A549 treated with GW870086 at 1 μM for 4 hours (cell line): ENCODE results near the gene ATP6AP2. TPM values are rescaled to one million over a fixed set of nuclear protein-coding genes. Genes with fewer than 3 reads are reported as not detected.

ENCODE experiments used
- total RNA-seq: library from RNA; stranded (reverse); fragments of 200-300 nt; extraction: Qiagen RNA extraction; gene quantifications from 5 replicates; pipeline ENCODE4 v1.2.3, GENCODE V29; 2022; ENCODE audit warnings: low read depth

The ATP6AP2 gene, protein sequence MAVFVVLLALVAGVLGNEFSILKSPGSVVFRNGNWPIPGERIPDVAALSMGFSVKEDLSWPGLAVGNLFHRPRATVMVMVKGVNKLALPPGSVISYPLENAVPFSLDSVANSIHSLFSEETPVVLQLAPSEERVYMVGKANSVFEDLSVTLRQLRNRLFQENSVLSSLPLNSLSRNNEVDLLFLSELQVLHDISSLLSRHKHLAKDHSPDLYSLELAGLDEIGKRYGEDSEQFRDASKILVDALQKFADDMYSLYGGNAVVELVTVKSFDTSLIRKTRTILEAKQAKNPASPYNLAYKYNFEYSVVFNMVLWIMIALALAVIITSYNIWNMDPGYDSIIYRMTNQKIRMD
- total RNA-seq: 125 to 142 TPM (median 132 TPM) in 5 replicates

DNA sequence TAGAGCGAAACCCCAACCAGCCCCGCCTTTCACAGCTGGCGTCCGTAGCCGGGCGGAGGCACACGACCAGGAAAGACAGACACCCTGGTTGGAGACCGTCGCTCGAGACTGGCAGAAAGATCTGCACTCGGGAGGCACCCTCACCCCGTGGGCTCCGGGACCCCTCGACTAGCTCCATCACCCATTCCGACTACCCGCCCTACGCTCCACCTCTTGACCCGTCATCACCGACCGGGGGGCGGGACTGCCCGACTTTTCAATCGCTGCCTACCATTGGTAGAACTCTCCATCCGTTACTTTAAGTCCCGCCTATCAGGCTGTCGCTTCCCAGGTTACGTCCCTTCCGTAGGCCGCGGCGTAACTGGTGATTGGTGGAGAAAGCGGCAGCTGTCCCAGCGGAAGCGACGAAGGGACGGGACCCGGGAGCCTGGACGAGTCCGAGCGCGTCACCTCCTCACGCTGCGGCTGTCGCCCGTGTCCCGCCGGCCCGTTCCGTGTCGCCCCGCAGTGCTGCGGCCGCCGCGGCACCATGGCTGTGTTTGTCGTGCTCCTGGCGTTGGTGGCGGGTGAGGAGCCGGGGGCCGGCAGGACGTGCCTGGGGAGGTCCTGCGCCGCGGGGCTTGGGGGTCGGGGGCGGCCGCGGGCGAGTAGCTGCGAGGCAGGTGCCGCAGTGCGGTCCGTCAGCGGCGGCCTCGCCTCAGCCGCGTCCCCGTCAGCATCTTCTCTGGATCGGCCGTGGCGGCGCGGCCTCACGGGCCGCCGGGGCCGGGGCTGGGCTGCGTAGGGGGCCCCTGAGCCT lies at the start of gene ATP6AP2:
Gene ATP6AP2 (plus strand): TSS at position 434 of the 799 bp plus-strand sequence. CDS start 96 bp downstream, at position 530.

DNA sequence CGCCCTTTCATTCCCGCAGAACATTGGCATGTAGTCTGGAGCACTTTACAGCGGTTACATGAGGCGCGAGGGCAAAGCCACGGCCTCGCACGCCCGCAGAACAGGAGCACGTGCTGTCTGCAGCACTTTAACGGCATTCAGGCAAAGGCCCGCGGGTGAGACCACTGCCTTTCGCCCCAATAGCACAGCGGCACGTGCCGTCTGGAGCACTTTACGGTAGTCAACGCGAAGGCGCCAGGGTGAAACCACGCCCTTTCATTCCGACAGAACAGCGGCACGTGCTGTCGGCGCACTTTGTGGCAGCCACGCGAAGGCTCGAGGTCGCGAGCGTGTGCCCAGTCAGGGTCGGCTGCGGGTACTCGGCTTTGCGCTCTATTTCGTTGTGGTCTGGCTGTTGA lies 42.4 kb downstream of the ATP6AP2 start, which contains the start of gene MPC1L:
Gene MPC1L (plus strand): TSS at position 290 of the 398 bp plus-strand sequence. CDS start 138 bp downstream, outside the sequence.

DNA sequence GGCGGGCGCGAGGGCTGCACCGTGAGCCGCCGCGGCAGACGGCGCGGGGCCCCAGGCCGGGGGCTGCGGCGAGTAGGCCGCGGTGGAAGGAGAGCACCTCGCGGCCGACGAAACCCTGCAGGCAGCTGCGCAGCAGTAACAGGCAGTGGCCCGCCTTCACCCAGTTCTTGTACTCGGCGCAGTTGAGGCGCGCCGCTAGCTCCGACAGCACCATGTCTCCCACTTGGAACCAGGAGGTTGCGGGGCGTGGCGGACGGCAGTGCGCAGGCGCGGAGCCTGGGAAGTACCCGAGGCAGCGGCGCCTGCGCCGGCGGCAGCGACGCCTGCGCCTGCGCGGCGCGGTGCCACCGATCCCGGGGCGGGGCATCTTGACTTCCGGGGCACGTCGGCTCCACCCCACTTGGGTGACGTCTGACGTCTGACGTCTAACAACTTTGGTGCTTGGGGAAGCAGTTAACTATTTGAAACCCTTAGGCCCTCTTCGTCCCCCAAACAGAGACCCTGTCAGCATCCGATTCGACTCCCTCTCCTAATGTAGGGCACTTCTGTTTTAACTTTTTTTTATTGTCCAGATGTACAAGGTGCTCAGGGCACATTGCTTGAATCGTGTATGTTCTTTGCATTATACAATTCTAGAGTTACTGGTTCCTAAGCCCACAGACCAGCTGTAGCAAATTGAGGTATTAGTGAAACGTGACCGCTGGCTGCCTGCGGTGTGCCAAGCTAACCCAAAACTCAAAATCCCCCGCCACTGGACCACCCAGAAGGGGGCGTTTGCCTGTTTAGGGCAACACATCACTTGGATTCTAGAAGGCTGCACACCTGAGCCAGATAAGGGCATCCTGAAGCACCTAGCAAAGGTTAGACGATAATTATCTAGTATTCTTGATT lies 66.8 kb downstream of the ATP6AP2 start, which contains the start of gene CXorf38:
Gene CXorf38 (minus strand): TSS at position 255 of the 891 bp plus-strand sequence. CDS start 41 bp downstream, at position 214.

Other genes with a start within 250 kb of the ATP6AP2 start
- gene MPC1L, start 42.5 kb downstream of the ATP6AP2 start, total RNA-seq: not detected in 5 replicates
- gene CXorf38, start 66.6 kb downstream of the ATP6AP2 start, total RNA-seq: 7.9 to 12.0 TPM (median 11.1 TPM) in 5 replicates
- 16.8 to 25.1 TPM (median 21.3 TPM) in 5 replicates for gene MED14, start 154.6 kb downstream of the ATP6AP2 start, total RNA-seq